ENCODE results near the gene DAB2IP.

GRCh38 chr9:121654499-121655140, 3.2 kb downstream of the DAB2IP start:
- TF ChIP-seq CTCF (conservative IDR thresholded peaks at IDR 0.05) = no peak
- no peak for TF ChIP-seq ZFX (IDR thresholded peaks at IDR 0.05)
